Fibroblast of mammary gland (primary cell): Measurements from ENCODE around the gene MMP7.
A peak's percentile ranks its signal among the peaks of the same experiment; 100 is the strongest.

ENCODE experiments used
- DNase-seq: peaks from one replicate; pipeline ENCODE4 v3.0.0-alpha.2; 2010; ENCODE audit warnings: low read depth
- H3K4me3 ChIP-seq: 2 replicates; pipeline ENCODE4 v1.5.1; 2011; ENCODE audit warnings: low read depth, mild to moderate bottlenecking, low read length, moderate library complexity; ENCODE audit not compliant: control insufficient read depth
- TF ChIP-seq, protein P1 (sequence below): conservative IDR thresholded peaks from 2 replicates; pipeline ENCODE4 v1.5.1; 2011; ENCODE audit warnings: low read depth, low read length, inconsistent platforms; ENCODE audit not compliant: control insufficient read depth, insufficient read depth

The MMP7 gene

DNA sequence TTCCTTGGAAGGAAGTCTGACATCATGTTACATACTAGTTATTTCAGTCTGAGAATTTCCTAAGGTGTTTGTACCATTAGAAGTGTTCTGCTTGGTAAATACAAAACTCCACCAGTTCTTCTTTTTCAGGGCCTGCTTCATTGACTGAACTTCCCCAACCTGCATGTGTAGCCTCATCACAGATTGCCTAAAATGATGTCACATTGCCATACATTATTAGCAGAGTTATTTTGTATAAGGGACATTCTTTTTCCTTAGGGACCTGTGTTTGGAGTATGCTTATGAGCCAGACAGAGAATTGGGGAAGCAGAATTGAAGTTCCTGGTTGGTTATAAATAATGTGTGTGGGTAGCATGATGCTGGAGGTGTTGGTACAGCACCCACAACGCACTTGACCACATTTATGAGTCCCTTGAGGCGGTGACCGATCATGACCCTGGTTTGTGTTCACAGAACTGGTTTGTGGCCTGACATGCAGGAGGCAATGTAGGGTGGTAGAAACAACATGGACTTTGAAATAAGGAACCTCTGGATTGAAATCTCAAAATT lies 16.4 kb upstream of the MMP7 start:
- H3K4me3 ChIP-seq, result no peak overlapping the region
- DNase-seq, result no peak
- TF ChIP-seq, protein P1, sequence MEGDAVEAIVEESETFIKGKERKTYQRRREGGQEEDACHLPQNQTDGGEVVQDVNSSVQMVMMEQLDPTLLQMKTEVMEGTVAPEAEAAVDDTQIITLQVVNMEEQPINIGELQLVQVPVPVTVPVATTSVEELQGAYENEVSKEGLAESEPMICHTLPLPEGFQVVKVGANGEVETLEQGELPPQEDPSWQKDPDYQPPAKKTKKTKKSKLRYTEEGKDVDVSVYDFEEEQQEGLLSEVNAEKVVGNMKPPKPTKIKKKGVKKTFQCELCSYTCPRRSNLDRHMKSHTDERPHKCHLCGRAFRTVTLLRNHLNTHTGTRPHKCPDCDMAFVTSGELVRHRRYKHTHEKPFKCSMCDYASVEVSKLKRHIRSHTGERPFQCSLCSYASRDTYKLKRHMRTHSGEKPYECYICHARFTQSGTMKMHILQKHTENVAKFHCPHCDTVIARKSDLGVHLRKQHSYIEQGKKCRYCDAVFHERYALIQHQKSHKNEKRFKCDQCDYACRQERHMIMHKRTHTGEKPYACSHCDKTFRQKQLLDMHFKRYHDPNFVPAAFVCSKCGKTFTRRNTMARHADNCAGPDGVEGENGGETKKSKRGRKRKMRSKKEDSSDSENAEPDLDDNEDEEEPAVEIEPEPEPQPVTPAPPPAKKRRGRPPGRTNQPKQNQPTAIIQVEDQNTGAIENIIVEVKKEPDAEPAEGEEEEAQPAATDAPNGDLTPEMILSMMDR, result no peak

DNA sequence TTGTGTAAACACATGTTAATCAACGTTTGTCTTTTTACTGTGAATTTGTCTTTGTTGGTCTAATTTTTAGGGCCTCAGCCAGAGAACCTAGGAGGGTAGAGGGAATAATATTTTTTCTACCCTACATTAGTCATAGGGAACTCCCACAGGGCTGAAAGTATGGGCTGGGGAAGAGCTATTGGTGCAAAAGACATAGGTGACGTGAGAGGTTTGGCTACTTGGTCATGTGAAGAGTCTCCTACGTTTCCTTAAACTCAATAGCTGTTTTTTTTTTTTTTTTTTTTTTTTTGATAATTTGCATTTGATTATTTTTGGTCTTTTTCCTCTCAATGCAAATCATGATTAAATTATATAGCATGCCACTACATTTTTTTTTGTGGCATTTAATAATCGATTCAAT lies 15.9 kb upstream of the MMP7 start:
- TF ChIP-seq, protein P1, result no peak
- H3K4me3 ChIP-seq, result no peak overlapping the region
- peak; percentile 44 for DNase-seq

DNA sequence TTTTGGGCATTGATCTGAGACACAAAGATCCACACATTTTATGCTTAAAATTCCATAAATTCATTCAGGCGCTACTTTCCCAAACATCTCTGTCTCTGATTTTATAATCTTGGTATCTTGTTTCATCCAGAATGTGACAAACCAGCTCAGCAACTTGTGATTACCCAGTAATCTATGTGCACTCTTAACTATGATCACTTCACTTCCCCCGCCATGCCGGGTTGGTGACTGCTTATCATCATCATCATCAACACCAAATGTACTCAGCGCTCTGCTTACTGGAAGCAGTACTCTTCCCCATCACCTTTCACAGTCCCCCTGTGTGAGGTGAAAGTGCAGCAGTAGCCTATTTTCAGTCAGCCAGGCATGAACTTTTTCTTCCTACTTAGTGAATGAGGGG lies 15.2 kb upstream of the MMP7 start:
- no peak overlapping the region for H3K4me3 ChIP-seq
- TF ChIP-seq, protein P1, result no peak
- DNase-seq, result no peak

DNA sequence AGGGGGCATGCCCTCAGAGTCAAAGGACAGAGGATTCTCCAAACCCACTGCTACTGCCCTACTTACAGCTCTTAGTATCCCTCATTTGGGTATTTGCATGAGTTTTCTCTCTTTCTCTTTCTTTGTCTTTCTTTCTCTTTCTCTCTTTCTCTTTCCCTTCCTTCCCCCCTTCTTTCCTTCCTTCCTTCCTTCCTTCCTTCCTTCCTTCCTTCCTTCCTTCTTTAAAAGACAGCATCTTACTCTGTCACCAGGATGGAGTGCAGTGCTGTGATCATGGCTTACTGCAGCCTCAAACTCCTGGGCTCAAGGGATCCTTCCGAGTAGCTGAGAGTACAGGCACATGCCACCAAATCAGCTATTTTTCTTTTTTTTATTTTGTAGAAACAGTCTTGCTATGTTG lies 14.0 kb upstream of the MMP7 start:
- no peak overlapping the region for H3K4me3 ChIP-seq
- DNase-seq, result no peak
- TF ChIP-seq, protein P1, result no peak

DNA sequence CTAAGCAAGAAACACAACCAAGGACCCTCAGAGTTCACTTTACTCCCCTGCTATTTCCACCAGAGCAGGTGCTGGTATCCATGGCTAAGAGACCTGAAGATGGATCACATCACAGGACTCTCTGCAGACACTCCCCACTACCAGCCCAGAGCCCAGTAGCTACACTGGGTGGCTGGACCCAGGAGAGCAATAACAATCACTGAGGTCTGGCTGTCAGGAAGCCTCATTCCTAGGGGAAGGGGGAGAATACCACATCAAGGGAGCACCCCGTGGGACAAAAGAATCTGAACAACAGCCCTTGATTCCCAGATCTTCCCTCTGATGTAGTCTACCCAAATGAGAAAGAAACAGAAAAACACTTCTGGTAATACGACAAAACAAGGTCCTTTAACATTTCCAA lies 9.0 kb upstream of the MMP7 start:
- TF ChIP-seq, protein P1, result no peak
- H3K4me3 ChIP-seq, result no peak overlapping the region
- no peak for DNase-seq

DNA sequence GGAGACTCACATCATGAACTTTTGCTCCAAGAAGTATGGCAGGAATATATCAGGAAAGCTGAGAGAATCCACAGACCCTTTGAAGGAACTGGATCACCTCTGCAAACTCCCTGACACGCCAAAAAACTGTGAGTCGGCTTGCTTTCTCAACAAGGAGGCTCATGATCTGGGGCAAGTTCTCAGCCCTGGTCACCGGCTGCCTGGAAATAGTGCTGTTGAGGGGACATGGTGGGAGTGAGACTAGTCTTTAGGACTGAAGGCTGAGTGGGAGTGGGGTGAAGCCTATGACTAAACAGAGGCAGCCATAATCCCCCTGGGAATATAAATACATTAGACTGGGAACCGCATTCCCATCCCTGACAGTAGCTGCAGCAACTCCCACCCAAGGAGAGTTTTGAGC lies 8.4 kb upstream of the MMP7 start:
- DNase-seq, result no peak
- no peak overlapping the region for H3K4me3 ChIP-seq
- TF ChIP-seq, protein P1, result no peak
